HG02943 (cell line): ENCODE data around the gene AEBP2.
"Not testable (repeated sequence)": the region's sequence is repeated elsewhere in the genome, so short reads cannot be mapped to it uniquely, and the experiment has no call there.

ENCODE experiments used
- ATAC-seq: cut with Tn5 transposase; IDR thresholded peaks from one replicate; pipeline ENCODE4 v1.9.1; 2021; ENCODE audit warnings: mild to moderate bottlenecking, low read depth, moderate library complexity; ENCODE audit not compliant: unreplicated experiment

AEBP2 gene

DNA sequence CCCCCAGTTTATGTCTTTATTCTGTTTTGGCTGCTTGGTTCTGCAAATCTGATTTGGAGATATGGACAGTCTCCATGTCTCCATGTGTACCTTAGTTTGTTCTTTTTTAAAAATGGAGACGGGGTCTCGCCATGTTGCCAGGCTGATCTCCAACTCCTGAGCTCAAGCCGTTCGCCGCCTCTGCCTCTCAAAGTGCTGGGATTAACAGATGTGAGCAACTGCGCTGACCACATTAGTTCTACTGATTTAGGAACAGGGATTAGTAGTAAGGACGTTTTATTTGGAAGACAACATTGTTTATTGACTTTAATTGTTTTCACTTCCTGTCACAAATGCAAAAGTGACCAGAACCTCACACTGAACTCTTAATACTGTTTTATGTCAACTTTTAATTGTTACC, 14.7 kb downstream of the AEBP2 start:
- ATAC-seq: no peak

DNA sequence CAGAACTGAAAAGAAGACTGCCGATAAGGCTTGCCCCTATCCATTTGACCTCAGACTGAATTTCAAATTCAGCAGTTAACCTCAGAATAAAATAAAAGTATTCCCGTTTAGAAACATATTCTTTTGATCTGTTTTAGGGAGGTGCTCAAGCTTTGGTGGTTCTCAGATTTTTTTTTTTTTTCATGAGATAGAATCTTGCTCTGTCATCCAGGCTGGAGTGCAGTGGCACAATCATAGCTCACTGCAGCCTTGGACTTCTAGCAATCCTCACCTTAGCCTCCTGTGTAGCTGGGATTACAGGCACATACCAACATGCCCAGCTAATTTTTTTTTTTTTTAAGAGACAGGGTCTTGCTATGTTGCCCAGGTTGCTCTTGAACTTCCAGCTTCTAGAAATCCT, 15.5 kb downstream of the AEBP2 start:
- ATAC-seq: no peak

DNA sequence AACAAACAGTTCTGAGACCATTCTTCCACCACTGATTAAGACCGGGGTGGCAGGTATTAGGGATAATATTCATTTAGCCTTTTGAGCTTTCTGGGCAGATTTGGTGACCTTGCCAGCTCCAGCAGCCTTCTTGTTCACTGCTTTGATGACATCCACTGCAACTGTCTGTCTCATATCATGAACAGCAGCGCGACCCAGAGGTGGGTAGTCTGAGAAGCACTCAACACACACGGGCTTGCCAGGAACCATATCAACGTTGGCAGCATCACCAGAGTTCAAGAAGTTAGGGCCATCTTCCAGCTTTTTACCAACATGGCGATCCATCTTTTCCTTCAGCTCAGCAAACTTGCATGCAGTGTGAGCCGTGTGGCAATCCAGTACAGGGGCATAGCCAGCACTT, 16.9 kb downstream of the AEBP2 start:
- no peak for ATAC-seq

DNA sequence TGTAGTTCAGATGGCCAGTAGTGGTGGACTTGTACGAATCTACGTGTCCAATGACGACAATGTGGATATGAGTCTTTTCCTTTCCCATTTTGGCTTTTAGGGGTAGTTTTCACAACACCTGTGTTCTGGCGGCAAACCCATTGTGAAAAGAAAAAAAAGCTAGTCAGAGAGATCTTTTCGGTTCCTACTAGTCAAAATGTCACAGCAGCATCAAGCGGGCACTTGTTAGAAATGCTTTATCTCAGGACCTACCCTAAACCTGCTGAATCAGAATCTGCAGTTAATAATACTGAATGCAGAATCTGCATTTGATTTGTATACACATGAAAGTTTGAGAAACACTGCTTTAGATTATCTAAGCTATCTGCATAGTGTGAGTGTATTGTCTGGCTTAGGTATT, 18.3 kb downstream of the AEBP2 start:
- no peak for ATAC-seq

DNA sequence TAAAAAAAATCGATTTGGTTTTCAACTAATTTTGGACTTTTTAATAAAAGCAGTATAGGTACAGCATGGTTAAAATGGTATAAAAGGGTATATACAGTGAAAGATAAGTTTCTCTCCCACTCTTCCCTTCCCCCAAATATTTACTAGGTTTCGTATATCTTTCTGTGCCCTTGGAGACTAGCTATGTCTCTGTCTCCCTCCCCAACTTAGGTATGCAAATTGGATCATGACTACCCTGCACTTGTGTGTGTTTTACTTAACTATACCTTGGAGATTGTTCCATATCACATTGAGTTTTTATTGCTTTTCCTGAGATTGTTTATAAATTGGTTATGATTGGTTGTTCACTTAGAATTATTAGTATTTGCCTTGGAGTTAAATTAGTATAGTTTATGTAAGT, 19.4 kb downstream of the AEBP2 start:
- no peak for ATAC-seq

DNA sequence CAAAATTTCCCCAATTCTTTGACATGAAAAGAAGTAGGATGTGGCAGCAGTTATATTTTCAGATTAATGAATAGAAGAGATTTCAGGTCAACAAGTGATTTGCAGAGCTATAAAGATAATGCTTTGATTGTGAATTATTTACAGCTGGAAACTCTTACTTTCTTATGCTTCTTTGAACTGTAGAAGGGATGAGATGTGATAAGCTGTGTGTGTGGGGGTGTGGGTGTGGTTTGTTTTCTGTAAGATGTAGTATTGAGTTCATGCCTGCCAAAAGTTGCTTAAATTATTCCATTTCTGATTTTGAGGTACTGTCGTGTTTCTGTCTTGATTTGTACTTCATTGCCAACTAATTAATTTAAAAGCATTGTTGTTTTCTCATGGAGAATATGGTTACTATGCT, 22.7 kb downstream of the AEBP2 start:
- ATAC-seq: no peak

DNA sequence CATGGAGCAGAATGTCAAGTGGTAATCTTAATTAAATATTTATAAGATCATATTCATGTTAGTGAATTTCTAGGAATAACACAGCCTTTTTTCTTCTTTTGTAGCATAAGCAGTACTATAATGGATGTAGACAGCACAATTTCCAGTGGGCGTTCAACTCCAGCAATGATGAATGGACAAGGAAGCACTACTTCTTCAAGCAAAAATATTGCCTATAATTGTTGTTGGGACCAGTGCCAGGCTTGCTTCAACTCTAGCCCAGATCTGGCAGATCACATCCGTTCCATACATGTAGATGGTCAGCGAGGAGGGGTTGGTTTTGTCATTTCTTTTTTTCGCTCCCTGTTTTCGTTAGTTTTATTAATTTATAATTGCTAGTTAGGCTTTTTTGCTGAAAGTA, 23.1 kb downstream of the AEBP2 start:
- ATAC-seq: no peak

DNA sequence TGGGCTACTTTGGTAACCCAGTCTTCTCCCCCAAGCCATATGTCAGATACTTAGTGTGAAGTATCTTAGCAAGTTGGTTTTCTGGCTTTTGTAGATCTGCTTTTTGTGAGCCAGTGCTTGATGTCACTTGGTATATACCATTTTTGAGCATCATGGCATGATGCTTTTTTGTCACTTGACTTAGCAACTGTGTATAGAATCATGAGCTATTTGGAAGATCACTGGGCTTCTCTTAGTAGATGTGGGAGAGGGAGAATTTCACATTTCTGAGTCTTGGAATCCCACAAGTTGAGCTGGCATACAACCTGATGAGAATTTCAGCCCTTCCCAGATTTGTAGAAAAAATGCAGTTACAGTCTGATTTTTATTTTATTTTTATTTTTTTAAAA, 24.9 kb downstream of the AEBP2 start:
- no peak for ATAC-seq

DNA sequence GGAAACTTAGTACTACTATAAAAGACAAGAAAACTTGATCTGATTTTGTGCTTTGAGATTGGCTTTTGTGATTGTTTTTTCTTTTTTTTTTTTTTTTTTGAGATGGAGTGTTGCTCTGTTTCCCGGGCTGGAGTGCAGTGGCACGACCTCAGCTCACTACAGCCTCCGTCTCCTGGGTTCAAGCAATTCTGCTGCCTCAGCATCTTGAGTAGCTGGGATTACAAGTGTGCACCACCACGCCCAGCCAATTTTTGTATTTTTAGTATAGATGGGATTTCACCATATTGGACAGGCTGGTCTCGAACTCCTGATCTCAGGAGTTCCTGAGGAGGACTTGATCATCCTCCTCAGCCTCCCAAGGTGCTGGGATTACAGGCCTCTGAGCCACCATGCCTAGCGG, 26.4 kb downstream of the AEBP2 start:
- no peak for ATAC-seq

DNA sequence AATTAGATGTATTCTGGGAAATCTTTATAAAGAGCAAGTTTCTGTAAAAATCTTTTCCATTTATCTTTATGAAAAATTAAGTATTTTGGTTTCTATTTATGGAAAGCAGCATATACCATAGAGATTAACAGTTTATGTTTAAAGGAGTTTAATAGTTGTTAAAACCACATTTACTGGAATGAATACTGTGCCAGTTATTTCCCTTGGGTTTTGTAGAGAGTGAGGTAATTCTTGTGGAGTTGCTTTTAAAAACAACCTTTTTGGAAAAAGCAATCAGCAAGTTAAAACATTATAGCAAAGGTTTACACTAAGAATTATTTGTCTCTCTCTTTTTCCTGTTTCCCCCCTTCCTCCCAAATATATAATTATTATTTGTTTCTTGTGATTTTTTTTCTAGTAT, 34.9 kb downstream of the AEBP2 start:
- no peak for ATAC-seq

DNA sequence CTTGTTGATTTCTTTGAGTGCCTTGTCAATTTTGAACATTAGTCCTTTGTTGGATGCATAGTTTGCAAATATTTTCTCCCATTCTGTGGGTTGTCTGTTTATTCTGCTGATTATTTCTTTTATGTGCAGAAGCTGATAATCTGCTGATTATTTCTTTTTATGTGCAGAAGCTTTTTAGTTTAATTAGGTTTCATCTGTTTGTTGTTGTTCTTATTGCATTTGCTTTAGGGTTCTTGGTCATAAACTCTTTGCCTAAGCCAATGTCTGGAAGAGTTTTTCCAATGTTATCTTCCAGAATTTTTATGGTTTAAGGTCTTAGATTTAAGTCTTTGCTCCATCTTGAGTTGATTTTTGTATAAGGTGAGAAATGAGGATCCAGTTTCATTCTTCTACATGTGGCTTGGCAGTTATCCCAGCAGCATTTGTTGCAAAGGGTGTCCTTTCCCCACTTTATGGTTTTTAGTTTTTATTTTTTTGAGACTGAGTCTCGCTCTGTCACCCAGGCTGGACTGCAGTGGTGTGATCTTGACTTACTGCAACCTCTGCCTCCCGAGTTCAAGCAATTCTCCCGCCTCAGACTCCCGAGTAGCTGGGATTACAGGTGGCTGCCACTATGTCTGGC, 36.7 kb downstream of the AEBP2 start:
- ATAC-seq: not testable (repeated sequence)

DNA sequence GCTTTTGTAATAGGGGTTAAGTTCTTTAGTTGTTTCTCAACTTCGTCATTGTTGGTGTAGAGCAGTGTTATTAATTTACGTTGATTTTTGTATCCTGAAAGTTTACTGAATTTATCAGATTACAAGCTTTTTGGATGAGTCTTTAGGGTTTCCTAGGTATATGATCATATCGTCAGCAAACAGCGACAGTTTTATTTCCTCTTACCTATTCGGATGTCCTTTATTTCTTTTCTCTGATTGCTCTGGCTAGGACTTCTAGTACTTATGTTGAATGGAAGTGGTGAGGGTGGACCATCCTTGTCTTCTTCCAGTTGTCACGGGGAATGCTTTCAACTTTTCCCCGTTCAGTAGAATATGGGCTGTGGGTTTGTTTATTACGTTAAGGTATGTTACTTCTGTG, 37.8 kb downstream of the AEBP2 start:
- no peak for ATAC-seq

DNA sequence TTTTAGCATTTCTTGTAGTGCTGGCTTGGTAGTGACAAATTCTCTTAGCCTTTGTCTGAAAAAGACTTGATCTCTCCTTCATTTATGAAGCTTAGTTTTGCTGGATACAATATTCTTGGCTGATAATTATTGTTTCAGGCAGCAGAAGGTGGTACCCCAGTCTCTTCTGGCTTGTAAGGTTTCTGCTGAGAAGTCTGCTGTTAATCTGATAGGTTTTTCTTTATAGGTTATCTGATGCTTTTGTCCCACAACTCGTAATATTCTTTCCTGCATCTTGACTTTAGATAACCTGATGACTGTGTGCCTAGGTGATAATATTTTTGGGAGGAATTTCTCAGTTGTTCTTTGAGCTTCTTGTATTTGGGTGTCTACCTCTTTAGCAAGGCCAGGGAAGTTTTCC, 41.2 kb downstream of the AEBP2 start:
- no peak for ATAC-seq

DNA sequence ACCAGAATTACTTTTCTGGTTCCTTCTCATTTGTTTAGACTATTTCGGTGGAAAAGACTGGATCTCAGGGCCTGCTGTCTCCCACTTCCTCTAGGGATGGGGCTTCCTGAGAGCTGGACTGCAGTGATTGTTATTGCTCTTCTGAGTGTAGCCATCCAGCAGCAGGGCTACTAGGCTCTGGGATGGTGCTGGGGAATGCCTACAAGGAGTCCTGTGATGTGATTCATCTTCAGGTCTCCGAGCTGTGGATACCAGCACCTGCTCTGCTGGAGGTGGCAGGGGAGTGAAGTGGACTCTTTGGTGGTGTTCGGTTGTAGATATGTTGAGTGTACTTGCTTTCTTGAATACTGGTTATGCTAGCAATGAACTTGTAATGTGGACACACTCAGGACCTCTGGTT, 42.7 kb downstream of the AEBP2 start:
- no peak for ATAC-seq

DNA sequence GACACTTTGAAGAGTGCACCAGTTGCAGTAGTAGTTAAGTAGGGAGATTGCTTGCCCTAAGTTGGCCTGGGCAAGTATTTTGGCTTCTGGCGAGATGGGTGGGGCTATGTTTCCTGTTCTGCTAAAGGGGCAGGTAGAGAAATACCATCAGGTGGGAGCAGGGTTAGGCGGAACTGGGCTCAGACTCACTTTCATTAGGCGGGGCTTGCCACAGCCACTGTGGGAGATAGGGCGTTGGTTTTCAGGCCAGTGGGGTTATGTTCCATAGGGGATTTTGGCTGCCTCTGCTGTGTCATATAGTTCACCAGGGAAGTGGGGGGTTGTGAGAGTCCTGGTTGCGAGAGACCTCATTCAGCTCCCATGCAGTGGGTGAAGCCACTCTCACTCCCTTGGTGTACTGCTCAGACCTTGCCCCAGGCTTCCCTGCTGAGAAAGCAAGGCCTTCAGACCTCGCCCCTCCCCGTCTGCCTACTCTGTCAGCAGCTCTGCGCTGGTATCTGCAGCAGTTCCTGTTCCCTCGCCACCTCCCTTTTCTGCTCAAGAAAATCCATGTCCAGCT, 43.3 kb downstream of the AEBP2 start:
- ATAC-seq: peak; percentile 64

DNA sequence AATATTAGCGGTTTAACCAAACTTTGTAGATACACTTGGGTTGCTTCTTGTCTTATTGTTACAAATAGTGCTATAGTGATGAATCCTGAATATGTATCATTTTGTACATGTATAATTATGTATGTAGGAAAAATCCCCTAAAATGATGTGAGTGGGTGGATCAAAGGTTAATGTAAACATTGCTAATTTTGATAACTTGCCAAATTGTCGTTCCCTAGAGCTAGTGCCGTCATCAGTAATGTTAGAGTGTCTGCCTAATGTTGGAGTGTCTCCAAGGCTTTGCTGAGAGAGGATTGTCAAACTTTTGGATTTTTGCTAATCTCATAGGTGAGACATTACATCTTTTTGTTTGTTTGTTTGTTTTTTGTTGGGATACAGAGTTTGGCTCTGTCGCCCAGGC, 44.4 kb downstream of the AEBP2 start:
- no peak for ATAC-seq

DNA sequence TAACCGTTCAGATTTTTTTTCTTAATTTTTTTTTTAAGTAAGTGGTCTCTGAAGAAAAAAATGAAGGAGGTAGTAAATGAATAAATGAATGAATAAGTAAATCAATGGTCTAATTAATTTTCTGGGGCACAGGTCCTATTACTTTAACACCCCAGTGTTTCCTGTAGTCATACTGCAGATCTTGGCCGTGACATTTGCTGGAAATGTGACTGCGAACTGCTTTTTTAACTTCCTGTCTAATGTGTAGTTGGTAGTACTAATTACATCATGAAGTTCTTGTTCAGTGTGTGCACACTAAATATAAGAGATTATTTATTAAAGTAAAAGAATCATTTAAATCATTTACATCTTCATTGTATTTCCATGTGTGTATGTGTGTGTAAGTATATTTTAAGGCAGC, 45.4 kb downstream of the AEBP2 start:
- no peak for ATAC-seq

DNA sequence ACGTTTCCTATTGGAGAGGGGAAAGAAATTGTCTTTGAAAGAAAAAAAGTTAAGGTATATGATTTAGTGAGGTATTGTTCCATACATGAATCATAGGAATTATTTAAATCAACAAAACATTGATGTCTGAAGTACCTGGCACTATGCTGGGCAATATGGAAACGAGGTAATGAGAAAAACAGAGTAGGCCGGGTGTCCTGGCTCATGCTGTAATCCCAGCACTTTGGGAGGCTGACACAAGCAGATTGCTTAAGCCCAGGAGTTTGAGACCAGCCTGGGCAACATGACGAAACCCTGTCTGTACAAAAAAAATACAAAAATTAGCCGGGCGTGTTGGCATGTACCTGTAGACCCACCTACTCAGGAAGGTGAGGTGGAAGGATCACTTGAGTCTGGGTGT, 45.9 kb downstream of the AEBP2 start:
- ATAC-seq: no peak

DNA sequence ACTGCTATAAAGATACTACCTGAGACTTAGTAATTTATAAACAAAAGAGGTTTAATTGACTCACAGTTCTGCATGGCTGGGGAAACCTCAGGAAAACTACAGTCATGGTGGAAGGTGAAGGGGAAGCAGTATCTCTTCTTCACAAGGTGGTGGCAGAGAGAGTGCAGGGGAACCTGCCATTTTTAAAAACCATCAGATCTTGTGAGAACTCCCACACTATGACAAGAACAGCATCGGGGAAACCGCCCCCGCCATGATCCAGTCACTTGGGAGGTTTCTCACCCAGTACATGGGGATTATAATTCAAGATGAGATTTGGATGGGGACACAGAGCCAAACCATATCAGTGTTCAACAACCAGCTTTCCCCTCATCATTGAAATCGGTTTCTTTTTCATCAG, 49.9 kb downstream of the AEBP2 start:
- ATAC-seq: no peak

DNA sequence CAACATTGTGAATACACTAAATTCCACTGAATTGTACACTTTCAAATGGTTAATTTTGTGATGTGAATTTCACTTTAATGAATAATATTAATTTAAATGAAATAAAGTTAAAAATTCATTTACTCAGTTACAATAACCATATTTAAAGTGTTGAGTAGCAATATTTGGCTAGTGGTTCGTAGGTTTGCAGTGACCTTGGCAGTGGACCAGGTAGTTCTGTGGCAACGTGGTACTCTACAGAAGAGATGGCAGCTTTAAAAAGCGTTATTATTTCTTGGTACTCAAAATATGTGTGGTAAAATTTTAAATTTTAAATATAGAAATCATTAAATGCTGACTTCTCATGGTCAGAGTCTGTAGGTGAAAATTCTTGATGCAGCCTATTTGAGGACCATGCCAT, 51.6 kb downstream of the AEBP2 start:
- no peak for ATAC-seq

DNA sequence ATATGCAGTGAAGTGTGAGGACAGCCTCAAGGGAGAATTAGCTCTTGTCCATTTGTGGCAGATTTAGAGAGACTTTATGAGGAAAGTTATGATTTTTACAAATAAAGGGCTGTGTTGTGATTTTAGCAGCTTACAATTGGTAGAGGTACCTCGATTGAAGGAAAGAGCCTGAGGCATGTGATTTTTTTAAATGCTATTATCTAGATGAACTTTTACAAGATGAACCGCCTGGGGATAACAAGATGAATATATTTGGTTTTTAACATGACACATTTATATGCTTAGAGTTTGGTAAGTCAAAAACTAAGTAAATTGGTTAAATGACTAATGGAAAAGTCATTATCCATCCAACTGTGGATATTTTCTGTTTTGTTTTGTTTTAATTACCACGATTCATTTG, 52.6 kb downstream of the AEBP2 start:
- no peak for ATAC-seq

DNA sequence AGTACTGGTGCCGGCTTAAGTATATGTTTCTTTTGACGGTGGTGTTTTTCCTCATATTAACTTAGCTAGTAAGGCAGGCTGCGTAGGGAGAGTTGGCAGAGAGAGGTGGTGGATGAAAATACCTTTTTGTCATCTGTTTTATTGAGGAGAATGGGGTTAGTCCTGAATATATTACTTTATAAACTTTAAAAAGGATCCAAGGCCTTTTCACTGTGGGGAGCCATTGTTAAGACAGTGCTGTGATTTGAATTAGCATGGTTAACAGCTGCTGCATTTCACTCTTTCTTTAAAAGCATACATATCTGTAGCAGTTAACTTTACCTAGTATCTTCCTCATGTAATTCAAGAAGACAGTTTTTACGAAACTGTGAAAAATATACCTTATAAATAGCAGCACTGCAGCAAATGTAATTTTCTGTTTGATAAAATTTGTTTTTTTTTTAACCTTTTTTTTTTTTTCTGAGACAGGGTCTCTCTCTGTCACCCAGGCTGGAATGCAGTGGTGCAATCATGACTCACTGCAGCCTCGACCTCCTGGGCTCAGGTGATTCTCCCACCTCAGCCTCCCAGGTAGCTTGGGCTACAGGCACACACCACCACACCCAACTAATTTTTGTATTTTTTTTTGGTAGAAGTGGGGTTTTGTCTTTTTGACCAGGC, 57.1 kb downstream of the AEBP2 start:
- ATAC-seq: no peak
